Liver (tissue), 3 donors: ENCODE results near the gene HTR4.

Source experiments
- FOXA1 ChIP-seq: IDR thresholded peaks from 2 replicates; pipeline ENCODE4 v1.6.1; 2016; ENCODE audit warnings: antibody characterized with exemption
- GABPA ChIP-seq, 2 donors: IDR thresholded peaks in 1 of 2; conservative IDR thresholded peaks in 1 of 2; 2 replicates each; pipeline ENCODE4 v1.6.1; 2016; ENCODE audit warnings: antibody characterized with exemption in 2 of 2, mild to moderate bottlenecking in 1 of 2, moderate library complexity in 1 of 2
- HNF4A ChIP-seq, 2 donors: conservative IDR thresholded peaks; 2 replicates each; pipeline ENCODE4 v1.6.1; 2016; ENCODE audit warnings: antibody characterized with exemption in 2 of 2, mild to moderate bottlenecking in 2 of 2
- RXRA ChIP-seq, 2 donors: IDR thresholded peaks; 2 replicates each; pipeline ENCODE4 v1.6.1; 2017 to 2018; ENCODE audit warnings: antibody characterized with exemption in 2 of 2, mild to moderate bottlenecking in 1 of 2
- TF ChIP-seq, protein P1 (sequence below): fragments of 150-350 bp; IDR thresholded peaks from 2 replicates; pipeline ENCODE4 v1.5.1; 2017; ENCODE audit warnings: improper control_type of control experiment, low read depth, low read length; ENCODE audit not compliant: missing input control
- donor health status: healthy.
- donor health status: healthy.

DNA sequence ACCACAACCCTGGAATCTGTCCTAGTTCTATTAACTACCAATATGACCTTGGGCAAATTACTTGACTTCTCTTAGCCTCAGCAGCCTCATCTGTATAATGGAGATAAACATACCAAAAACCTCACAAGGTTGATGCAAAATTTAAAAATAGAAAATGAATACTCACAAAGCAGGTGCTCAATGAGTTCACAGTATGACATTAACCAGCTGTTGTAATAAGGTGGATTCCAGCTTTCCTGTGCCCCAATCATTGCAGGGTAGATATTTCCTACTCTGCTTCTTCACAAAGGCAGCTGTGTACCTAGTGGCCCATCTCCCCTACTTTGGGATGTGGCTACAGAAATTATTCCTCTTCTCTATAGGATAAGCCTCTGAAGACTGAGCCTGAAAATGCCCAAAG, 8.8 kb downstream of the HTR4 start:
- TF ChIP-seq FOXA1 (no peak), GABPA (IDR thresholded peaks at IDR 0.05 in 1 of 2, conservative IDR thresholded peaks at IDR 0.05 in 1 of 2) (no peak), HNF4A (conservative IDR thresholded peaks at IDR 0.05) (no peak), RXRA (IDR thresholded peaks at IDR 0.05) (no peak)
- TF ChIP-seq, protein P1, sequence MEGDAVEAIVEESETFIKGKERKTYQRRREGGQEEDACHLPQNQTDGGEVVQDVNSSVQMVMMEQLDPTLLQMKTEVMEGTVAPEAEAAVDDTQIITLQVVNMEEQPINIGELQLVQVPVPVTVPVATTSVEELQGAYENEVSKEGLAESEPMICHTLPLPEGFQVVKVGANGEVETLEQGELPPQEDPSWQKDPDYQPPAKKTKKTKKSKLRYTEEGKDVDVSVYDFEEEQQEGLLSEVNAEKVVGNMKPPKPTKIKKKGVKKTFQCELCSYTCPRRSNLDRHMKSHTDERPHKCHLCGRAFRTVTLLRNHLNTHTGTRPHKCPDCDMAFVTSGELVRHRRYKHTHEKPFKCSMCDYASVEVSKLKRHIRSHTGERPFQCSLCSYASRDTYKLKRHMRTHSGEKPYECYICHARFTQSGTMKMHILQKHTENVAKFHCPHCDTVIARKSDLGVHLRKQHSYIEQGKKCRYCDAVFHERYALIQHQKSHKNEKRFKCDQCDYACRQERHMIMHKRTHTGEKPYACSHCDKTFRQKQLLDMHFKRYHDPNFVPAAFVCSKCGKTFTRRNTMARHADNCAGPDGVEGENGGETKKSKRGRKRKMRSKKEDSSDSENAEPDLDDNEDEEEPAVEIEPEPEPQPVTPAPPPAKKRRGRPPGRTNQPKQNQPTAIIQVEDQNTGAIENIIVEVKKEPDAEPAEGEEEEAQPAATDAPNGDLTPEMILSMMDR: no peak
